Measurements from ENCODE around the gene KCNN2.

DNA sequence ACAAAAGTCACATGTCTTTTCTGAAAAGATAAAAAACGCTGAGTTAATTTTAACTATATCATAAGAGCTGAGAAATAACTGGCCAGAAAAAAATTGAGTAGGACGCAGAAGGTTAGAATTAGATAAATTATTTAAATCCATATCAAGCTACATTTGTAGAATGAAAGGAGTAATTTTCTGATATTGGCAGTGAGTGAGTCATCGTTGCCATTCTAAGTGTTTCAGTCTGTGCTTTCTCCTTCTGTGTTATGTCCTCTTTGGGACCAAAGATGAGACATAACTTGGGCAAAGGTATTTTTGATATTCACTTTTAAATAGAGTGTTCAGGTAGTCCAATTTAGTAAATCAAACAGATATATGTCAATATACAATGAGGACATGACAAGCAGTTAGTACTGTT is 34.4 kb upstream of the KCNN2 start:
- TF ChIP-seq, protein P1, sequence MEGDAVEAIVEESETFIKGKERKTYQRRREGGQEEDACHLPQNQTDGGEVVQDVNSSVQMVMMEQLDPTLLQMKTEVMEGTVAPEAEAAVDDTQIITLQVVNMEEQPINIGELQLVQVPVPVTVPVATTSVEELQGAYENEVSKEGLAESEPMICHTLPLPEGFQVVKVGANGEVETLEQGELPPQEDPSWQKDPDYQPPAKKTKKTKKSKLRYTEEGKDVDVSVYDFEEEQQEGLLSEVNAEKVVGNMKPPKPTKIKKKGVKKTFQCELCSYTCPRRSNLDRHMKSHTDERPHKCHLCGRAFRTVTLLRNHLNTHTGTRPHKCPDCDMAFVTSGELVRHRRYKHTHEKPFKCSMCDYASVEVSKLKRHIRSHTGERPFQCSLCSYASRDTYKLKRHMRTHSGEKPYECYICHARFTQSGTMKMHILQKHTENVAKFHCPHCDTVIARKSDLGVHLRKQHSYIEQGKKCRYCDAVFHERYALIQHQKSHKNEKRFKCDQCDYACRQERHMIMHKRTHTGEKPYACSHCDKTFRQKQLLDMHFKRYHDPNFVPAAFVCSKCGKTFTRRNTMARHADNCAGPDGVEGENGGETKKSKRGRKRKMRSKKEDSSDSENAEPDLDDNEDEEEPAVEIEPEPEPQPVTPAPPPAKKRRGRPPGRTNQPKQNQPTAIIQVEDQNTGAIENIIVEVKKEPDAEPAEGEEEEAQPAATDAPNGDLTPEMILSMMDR (IDR thresholded peaks at IDR 0.05) = no peak
- TF ChIP-seq POLR2A (IDR thresholded peaks at IDR 0.05) = no peak
